ENCODE results near the gene FAAP20.

Gene FAAP20

GRCh38 chr1:2182376-2182775, 12.2 kb downstream of the FAAP20 start:
- Histone ChIP-seq H3K36me3 (ENCODE audit: control insufficient read depth, insufficient read depth, low read length) (no peaks in the 10 kb centered on the region), H3K4me1 (no peaks in the 10 kb centered on the region), H3K4me3 (ENCODE audit: low read depth, low read length) (no peak overlapping the region), H2AFZ (no peak overlapping the region), H3K9me3 (ENCODE audit: control insufficient read depth, low read length) (no peaks in the 10 kb centered on the region), H3K9ac (no peak overlapping the region), H3K27me3 (ENCODE audit: control insufficient read depth, insufficient read depth, low read length) (no peaks in the 10 kb centered on the region), H3K4me2 (ENCODE audit: low read length) (no peak overlapping the region), H3K79me2 (no peaks in the 10 kb centered on the region), H3K27ac (no peak overlapping the region)
- TF ChIP-seq, protein P1, sequence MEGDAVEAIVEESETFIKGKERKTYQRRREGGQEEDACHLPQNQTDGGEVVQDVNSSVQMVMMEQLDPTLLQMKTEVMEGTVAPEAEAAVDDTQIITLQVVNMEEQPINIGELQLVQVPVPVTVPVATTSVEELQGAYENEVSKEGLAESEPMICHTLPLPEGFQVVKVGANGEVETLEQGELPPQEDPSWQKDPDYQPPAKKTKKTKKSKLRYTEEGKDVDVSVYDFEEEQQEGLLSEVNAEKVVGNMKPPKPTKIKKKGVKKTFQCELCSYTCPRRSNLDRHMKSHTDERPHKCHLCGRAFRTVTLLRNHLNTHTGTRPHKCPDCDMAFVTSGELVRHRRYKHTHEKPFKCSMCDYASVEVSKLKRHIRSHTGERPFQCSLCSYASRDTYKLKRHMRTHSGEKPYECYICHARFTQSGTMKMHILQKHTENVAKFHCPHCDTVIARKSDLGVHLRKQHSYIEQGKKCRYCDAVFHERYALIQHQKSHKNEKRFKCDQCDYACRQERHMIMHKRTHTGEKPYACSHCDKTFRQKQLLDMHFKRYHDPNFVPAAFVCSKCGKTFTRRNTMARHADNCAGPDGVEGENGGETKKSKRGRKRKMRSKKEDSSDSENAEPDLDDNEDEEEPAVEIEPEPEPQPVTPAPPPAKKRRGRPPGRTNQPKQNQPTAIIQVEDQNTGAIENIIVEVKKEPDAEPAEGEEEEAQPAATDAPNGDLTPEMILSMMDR (IDR thresholded peaks at IDR 0.05) = no peak

- H3K27me3 ChIP-seq (ENCODE audit: control insufficient read depth, insufficient read depth, low read length) = no peaks in the 10 kb centered on the region
- no peak overlapping the region for H2AFZ ChIP-seq
- H3K9ac ChIP-seq = no peak overlapping the region
- H3K4me2 ChIP-seq (ENCODE audit: low read length) = no peak overlapping the region
- H3K27ac ChIP-seq = no peak overlapping the region
- TF ChIP-seq, protein P1 (IDR thresholded peaks at IDR 0.05) = no peak
- H3K4me3 ChIP-seq (ENCODE audit: low read depth, low read length) = no peak overlapping the region
- no peaks in the 10 kb centered on the region for H3K79me2 ChIP-seq
- no peaks in the 10 kb centered on the region for H3K9me3 ChIP-seq (ENCODE audit: control insufficient read depth, low read length)
- no peaks in the 10 kb centered on the region for H3K4me1 ChIP-seq
- no peaks in the 10 kb centered on the region for H3K36me3 ChIP-seq (ENCODE audit: control insufficient read depth, insufficient read depth, low read length)
Measured at GRCh38 chr1:2181752-2182151, 12.8 kb downstream of the FAAP20 start.

- no peaks in the 10 kb centered on the region for H3K27me3 ChIP-seq (ENCODE audit: control insufficient read depth, insufficient read depth, low read length)
- TF ChIP-seq, protein P1 (IDR thresholded peaks at IDR 0.05) = no peak
- H3K36me3 ChIP-seq (ENCODE audit: control insufficient read depth, insufficient read depth, low read length) = no peaks in the 10 kb centered on the region
Measured at GRCh38 chr1:2181271-2181670, 13.3 kb downstream of the FAAP20 start.

GRCh38 chr1:2180297-2181245, 14.0 kb downstream of the FAAP20 start:
- Histone ChIP-seq H3K4me3 (ENCODE audit: low read depth, low read length) (no peak overlapping the region), H3K79me2 (no peaks in the 10 kb centered on the region), H3K27me3 (ENCODE audit: control insufficient read depth, insufficient read depth, low read length) (no peaks in the 10 kb centered on the region), H3K4me2 (ENCODE audit: low read length) (no peak overlapping the region), H3K9me3 (ENCODE audit: control insufficient read depth, low read length) (no peaks in the 10 kb centered on the region), H3K27ac (no peak overlapping the region), H3K36me3 (ENCODE audit: control insufficient read depth, insufficient read depth, low read length) (no peaks in the 10 kb centered on the region), H2AFZ (no peak overlapping the region), H3K9ac (no peak overlapping the region), H3K4me1 (no peaks in the 10 kb centered on the region)
- TF ChIP-seq, protein P1 (IDR thresholded peaks at IDR 0.05) = no peak

More at GRCh38 chr1:2181271-2181670, 13.3 kb downstream of the FAAP20 start:
- no peak overlapping the region for H3K4me3 ChIP-seq (ENCODE audit: low read depth, low read length)
- H3K9me3 ChIP-seq (ENCODE audit: control insufficient read depth, low read length) = no peaks in the 10 kb centered on the region
- no peak overlapping the region for H3K27ac ChIP-seq
- no peak overlapping the region for H3K4me2 ChIP-seq (ENCODE audit: low read length)
- no peaks in the 10 kb centered on the region for H3K79me2 ChIP-seq
- no peaks in the 10 kb centered on the region for H3K4me1 ChIP-seq
- no peak overlapping the region for H3K9ac ChIP-seq
- H2AFZ ChIP-seq = no peak overlapping the region
